ENCODE measurements around the gene ANKRD24.
"Not testable (repeated sequence)": the region's sequence is repeated elsewhere in the genome, so short reads cannot be mapped to it uniquely, and the experiment has no call there.

GRCh38 chr19:4230237-4230636 is 47.7 kb downstream of the ANKRD24 start:
- TF ChIP-seq, protein P1, sequence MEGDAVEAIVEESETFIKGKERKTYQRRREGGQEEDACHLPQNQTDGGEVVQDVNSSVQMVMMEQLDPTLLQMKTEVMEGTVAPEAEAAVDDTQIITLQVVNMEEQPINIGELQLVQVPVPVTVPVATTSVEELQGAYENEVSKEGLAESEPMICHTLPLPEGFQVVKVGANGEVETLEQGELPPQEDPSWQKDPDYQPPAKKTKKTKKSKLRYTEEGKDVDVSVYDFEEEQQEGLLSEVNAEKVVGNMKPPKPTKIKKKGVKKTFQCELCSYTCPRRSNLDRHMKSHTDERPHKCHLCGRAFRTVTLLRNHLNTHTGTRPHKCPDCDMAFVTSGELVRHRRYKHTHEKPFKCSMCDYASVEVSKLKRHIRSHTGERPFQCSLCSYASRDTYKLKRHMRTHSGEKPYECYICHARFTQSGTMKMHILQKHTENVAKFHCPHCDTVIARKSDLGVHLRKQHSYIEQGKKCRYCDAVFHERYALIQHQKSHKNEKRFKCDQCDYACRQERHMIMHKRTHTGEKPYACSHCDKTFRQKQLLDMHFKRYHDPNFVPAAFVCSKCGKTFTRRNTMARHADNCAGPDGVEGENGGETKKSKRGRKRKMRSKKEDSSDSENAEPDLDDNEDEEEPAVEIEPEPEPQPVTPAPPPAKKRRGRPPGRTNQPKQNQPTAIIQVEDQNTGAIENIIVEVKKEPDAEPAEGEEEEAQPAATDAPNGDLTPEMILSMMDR (IDR thresholded peaks at IDR 0.05; ENCODE audit: extremely low read depth in 1 of 2, insufficient read depth in 1 of 2, low read depth in 1 of 2, low read length in 2 of 2) = not testable (repeated sequence)
- not testable (repeated sequence) for TF ChIP-seq GATA2 (IDR thresholded peaks at IDR 0.05; ENCODE audit: insufficient read depth, insufficient read length, low read depth, low read length); JUN (IDR thresholded peaks at IDR 0.05; ENCODE audit: borderline replicate concordance, insufficient read depth, insufficient read length, low read depth)
